OCI-LY1 (cell line): ENCODE measurements around the gene C9orf72.

Experiments used
- H2AFZ ChIP-seq: fragments of 200-600 bp; sonication (generic), shearing (Covaris generic); 2 replicates; pipeline ENCODE4 v1.6.0; 2014; ENCODE audit warnings: antibody characterized with exemption, mild to moderate bottlenecking, low read length
- H3F3A ChIP-seq: fragments of 200-600 bp; sonication (generic), shearing (Covaris generic); 2 replicates; pipeline ENCODE4 v1.6.0; 2014; ENCODE audit warnings: mild to moderate bottlenecking, antibody characterized with exemption, low read length, moderate library complexity; ENCODE audit not compliant: insufficient read depth
- H3K27ac ChIP-seq: fragments of 200-600 bp; sonication (generic); 2 replicates; pipeline ENCODE4 v1.5.1; 2014; ENCODE audit warnings: low read length, mixed run types, mild to moderate bottlenecking, low read depth; ENCODE audit not compliant: poor library complexity, severe bottlenecking
- H3K27me3 ChIP-seq: fragments of 200-600 bp; sonication (generic); 2 replicates; pipeline ENCODE4 v1.6.0; 2014; ENCODE audit warnings: antibody characterized with exemption, mild to moderate bottlenecking, low read length, moderate library complexity; ENCODE audit not compliant: insufficient read depth
- H3K36me3 ChIP-seq: fragments of 200-600 bp; sonication (generic); 2 replicates; pipeline ENCODE4 v1.6.1; 2014; ENCODE audit warnings: mild to moderate bottlenecking, antibody characterized with exemption, low read length, moderate library complexity, mixed read lengths; ENCODE audit not compliant: insufficient read depth
- H3K4me1 ChIP-seq: fragments of 200-600 bp; sonication (generic); 2 replicates; pipeline ENCODE4 v1.5.1; 2014; ENCODE audit warnings: mild to moderate bottlenecking, low read length, moderate library complexity; ENCODE audit not compliant: insufficient read depth, severe bottlenecking
- H3K4me2 ChIP-seq: fragments of 200-600 bp; sonication (generic), shearing (Covaris generic); 2 replicates; pipeline ENCODE4 v1.6.1; 2014; ENCODE audit warnings: low read length
- H3K4me3 ChIP-seq: fragments of 200-600 bp; sonication (generic); 2 replicates; pipeline ENCODE4 v1.5.1; 2014; ENCODE audit warnings: low read length, low read depth, mild to moderate bottlenecking, mixed read lengths; ENCODE audit not compliant: poor library complexity, severe bottlenecking
- H3K79me2 ChIP-seq: fragments of 200-600 bp; shearing (Covaris generic); 2 replicates; pipeline ENCODE4 v1.6.1; 2016; ENCODE audit warnings: mixed run types, low read length, mixed read lengths; ENCODE audit not compliant: insufficient read depth
- H3K9ac ChIP-seq: fragments of 200-600 bp; sonication (generic), shearing (Covaris generic); 2 replicates; pipeline ENCODE4 v1.6.1; 2014; ENCODE audit warnings: mild to moderate bottlenecking, low read length, mixed read lengths
- H3K9me2 ChIP-seq: fragments of 200-600 bp; sonication (generic), shearing (Covaris generic); 2 replicates; pipeline ENCODE4 v1.6.1; 2014; ENCODE audit warnings: low read depth, mild to moderate bottlenecking, low read length, mixed read lengths
- H3K9me3 ChIP-seq: fragments of 200-600 bp; shearing (Covaris generic); 2 replicates; pipeline ENCODE4 v1.6.1; 2014; ENCODE audit warnings: low read length, mixed read lengths
- H4K20me1 ChIP-seq: fragments of 200-600 bp; sonication (generic), shearing (Covaris generic); 2 replicates; pipeline ENCODE4 v1.6.0; 2016; ENCODE audit warnings: mild to moderate bottlenecking, low read length; ENCODE audit not compliant: insufficient read depth
- CTCF ChIP-seq: fragments of 200-600 bp; sonication (generic), shearing (Covaris generic); IDR thresholded peaks from 2 replicates; pipeline ENCODE4 v1.5.1; 2017; ENCODE audit warnings: mild to moderate bottlenecking, antibody characterized with exemption, low read length, moderate library complexity, mixed read lengths
- EZH2 ChIP-seq: fragments of 200-600 bp; sonication (generic), shearing (Covaris generic); IDR thresholded peaks from 2 replicates; pipeline ENCODE4 v1.8.0; 2017; ENCODE audit warnings: borderline replicate concordance, mixed run types, mild to moderate bottlenecking, antibody characterized with exemption, low read length, moderate library complexity, mixed read lengths

Gene C9orf72

GRCh38 chr9:27527702-27528075, 45.6 kb downstream of the C9orf72 start:
- Histone ChIP-seq H3K79me2 (no peaks in the 10 kb centered on the region), H3F3A (no peaks in the 10 kb centered on the region), H3K27me3 (no peaks in the 10 kb centered on the region), H3K27ac (no peak overlapping the region), H4K20me1 (no peaks in the 10 kb centered on the region), H3K36me3 (no peaks in the 10 kb centered on the region), H3K4me3 (no peak overlapping the region), H3K9ac (no peak overlapping the region), H3K4me1 (peaks cover 9% of the 10 kb centered on the region), H3K9me3 (no peaks in the 10 kb centered on the region), H3K9me2 (no peaks in the 10 kb centered on the region), H2AFZ (no peak overlapping the region), H3K4me2 (no peak overlapping the region)
- TF ChIP-seq EZH2 (no peak), CTCF (no peak)

GRCh38 chr9:27524236-27524635, 49.0 kb downstream of the C9orf72 start, which contains the start of gene IFNK:
IFNK (plus strand) TSS chr9:27524290; CDS start chr9:27524337, 47 bp downstream.
- Histone ChIP-seq H3K9ac (no peak within 1 kb of the TSS), H4K20me1 (no peaks in the 10 kb centered on the region), H3K27me3 (no peaks in the 10 kb centered on the region), H3K4me3 (no peak within 1 kb of the TSS), H3K79me2 (no peaks in the 10 kb centered on the region), H3K4me1 (peaks cover 6% of the 10 kb centered on the region), H3K9me2 (no peaks in the 10 kb centered on the region), H3K4me2 (no peak within 1 kb of the TSS), H3F3A (no peaks in the 10 kb centered on the region), H3K36me3 (no peaks in the 10 kb centered on the region), H3K9me3 (no peaks in the 10 kb centered on the region), H3K27ac (no peak within 1 kb of the TSS), H2AFZ (no peak within 1 kb of the TSS)
- TF ChIP-seq EZH2: no peak
- TF ChIP-seq CTCF: no peak

- H3K4me3 ChIP-seq: no peak overlapping the region
- H3K9me3 ChIP-seq: no peaks in the 10 kb centered on the region
- no peak overlapping the region for H2AFZ ChIP-seq
- no peaks in the 10 kb centered on the region for H3K79me2 ChIP-seq
- no peaks in the 10 kb centered on the region for H3K36me3 ChIP-seq
- H3K9me2 ChIP-seq: no peaks in the 10 kb centered on the region
- TF ChIP-seq EZH2 (no peak), CTCF (no peak)
- H3F3A ChIP-seq: no peaks in the 10 kb centered on the region
- no peaks in the 10 kb centered on the region for H3K4me1 ChIP-seq
- H3K27ac ChIP-seq: no peak overlapping the region
- H3K9ac ChIP-seq: no peak overlapping the region
- no peaks in the 10 kb centered on the region for H4K20me1 ChIP-seq
- H3K4me2 ChIP-seq: no peak overlapping the region
- H3K27me3 ChIP-seq: no peaks in the 10 kb centered on the region
These were observed 50.1 kb downstream of the C9orf72 start for GRCh38 chr9:27523141-27523540.
